Right kidney (tissue), 1 donor: ENCODE results near the gene CDH23.

Source experiments
- DNase-seq: peaks from one replicate; pipeline ENCODE4 v3.0.0-alpha.2; 2016

Gene CDH23

DNA sequence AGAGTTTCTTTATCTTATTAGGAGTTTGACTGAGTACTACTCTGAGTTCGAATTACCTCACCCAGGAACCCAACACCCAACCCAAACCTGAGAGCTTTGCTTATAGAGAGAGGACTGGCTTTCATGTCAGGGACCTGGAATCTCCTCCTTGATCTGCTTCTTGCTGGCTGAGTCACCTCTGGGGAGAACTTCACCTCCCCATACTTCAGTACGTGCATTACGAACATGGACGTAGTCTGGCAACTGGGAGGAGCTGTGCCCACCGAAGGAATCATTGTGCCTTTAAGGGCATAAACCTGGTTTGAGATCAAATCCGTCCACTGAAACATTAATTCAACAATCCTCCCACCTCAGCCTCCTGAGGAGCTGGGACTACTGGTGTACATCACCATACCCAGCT is 466.5 kb downstream of the CDH23 start:
- DNase-seq = no peak

- no peak for DNase-seq
Measured at GRCh38 chr10:71864911-71865361, 468.2 kb downstream of the CDH23 start.
